WTC11 (cell line): ENCODE measurements around the gene SEPTIN14. TPM values are rescaled to one million over a fixed set of nuclear protein-coding genes. Genes with fewer than 3 reads are reported as not detected.

Source experiments
- ATAC-seq: fragments of 200-7000 bp; cut with Tn5 transposase; 2 replicates; pipeline ENCODE4 v1.10.0; 2021; ENCODE audit warnings: mild to moderate bottlenecking, moderate library complexity
- CTCF ChIA-PET: fragments of 300-600 bp; sonication (Branson Sonifier 250); formaldehyde crosslinking; loops from one replicate; lab custom pipeline; 2021; ENCODE audit warnings: antibody characterized with exemption; lab: Charles Lee
- POLR2A ChIA-PET: fragments of 350-600 bp; sonication (Branson Sonifier 250); formaldehyde crosslinking; loops from one replicate; lab custom pipeline; 2021; ENCODE audit warnings: antibody characterized with exemption; lab: Charles Lee
- DNase-seq: peaks from one replicate; pipeline ENCODE4 v3.0.0; 2021; ENCODE audit warnings: low spot score
- H3K27ac Mint-ChIP-seq: 2 replicates; pipeline ENCODE4 v1.8.0; 2021; ENCODE audit warnings: mixed read lengths
- H3K27me3 Mint-ChIP-seq: 2 replicates; pipeline ENCODE4 v1.8.0; 2021; ENCODE audit warnings: low read depth, mild to moderate bottlenecking, moderate library complexity, mixed read lengths
- H3K36me3 Mint-ChIP-seq: 2 replicates; pipeline ENCODE4 v1.8.0; 2021; ENCODE audit warnings: mixed read lengths
- H3K4me1 Mint-ChIP-seq: 2 replicates; pipeline ENCODE4 v1.8.0; 2022; ENCODE audit warnings: mixed read lengths
- H3K4me3 Mint-ChIP-seq: 2 replicates; pipeline ENCODE4 v1.8.0; 2021; ENCODE audit warnings: mild to moderate bottlenecking, moderate library complexity, mixed read lengths
- H3K9me3 Mint-ChIP-seq: 2 replicates; pipeline ENCODE4 v1.8.0; 2021; ENCODE audit warnings: mixed read lengths
- ATF1 ChIP-seq: sonication (generic); formaldehyde crosslinking; IDR thresholded peaks from 2 replicates; pipeline ENCODE4 v1.8.1; 2023; ENCODE audit warnings: mild to moderate bottlenecking, moderate library complexity, missing genetic modification reagents
- EMX1 ChIP-seq: fragments of 250-450 bp; sonication (Bioruptor Pico); IDR thresholded peaks from 2 replicates; pipeline ENCODE4 v1.8.0; 2021; ENCODE audit warnings: mild to moderate bottlenecking
- GABPB1 ChIP-seq: sonication (generic); formaldehyde crosslinking; IDR thresholded peaks from 2 replicates; pipeline ENCODE4 v1.8.1; 2023; ENCODE audit warnings: mild to moderate bottlenecking, missing genetic modification reagents
- GRHL2 ChIP-seq: fragments of 250-450 bp; sonication (Bioruptor Pico); IDR thresholded peaks from 2 replicates; pipeline ENCODE4 v1.8.0; 2022; ENCODE audit warnings: mild to moderate bottlenecking, moderate library complexity; ENCODE audit not compliant: insufficient replicate concordance, severe bottlenecking
- JAZF1 ChIP-seq: fragments of 250-450 bp; sonication (Bioruptor Pico); IDR thresholded peaks from 2 replicates; pipeline ENCODE4 v1.9.0; 2021; ENCODE audit warnings: moderate library complexity, mild to moderate bottlenecking, inconsistent platforms
- JUN ChIP-seq: sonication (generic); formaldehyde crosslinking; IDR thresholded peaks from 2 replicates; pipeline ENCODE4 v1.8.0; 2023; ENCODE audit warnings: mild to moderate bottlenecking, missing genetic modification reagents
- NFE2L1 ChIP-seq: sonication (generic); formaldehyde crosslinking; IDR thresholded peaks from 2 replicates; pipeline ENCODE4 v1.8.1; 2023; ENCODE audit warnings: missing genetic modification reagents
- NR2C2 ChIP-seq: sonication (generic); formaldehyde crosslinking; IDR thresholded peaks from 2 replicates; pipeline ENCODE4 v1.8.0; 2022; ENCODE audit warnings: mild to moderate bottlenecking, missing genetic modification reagents
- OVOL2 ChIP-seq: fragments of 250-450 bp; sonication (Bioruptor Pico); IDR thresholded peaks from 2 replicates; pipeline ENCODE4 v1.9.0; 2021; ENCODE audit warnings: mild to moderate bottlenecking, borderline replicate concordance
- RELA ChIP-seq: sonication (generic); formaldehyde crosslinking; IDR thresholded peaks from 2 replicates; pipeline ENCODE4 v1.8.1; 2022; ENCODE audit warnings: missing genetic modification reagents, mild to moderate bottlenecking, borderline replicate concordance
- SOX15 ChIP-seq: fragments of 250-450 bp; sonication (Bioruptor Pico); IDR thresholded peaks from 2 replicates; pipeline ENCODE4 v1.9.0; 2021; ENCODE audit warnings: mild to moderate bottlenecking
- TP53 ChIP-seq: sonication (generic); formaldehyde crosslinking; IDR thresholded peaks from 2 replicates; pipeline ENCODE4 v1.8.1; 2023; ENCODE audit warnings: mild to moderate bottlenecking, missing genetic modification reagents
- ZNF219 ChIP-seq: sonication (generic); formaldehyde crosslinking; IDR thresholded peaks from 2 replicates; pipeline ENCODE4 v1.8.0; 2023; ENCODE audit warnings: missing genetic modification reagents, mild to moderate bottlenecking, borderline replicate concordance
- ZNF317 ChIP-seq: sonication (generic); formaldehyde crosslinking; IDR thresholded peaks from 2 replicates; pipeline ENCODE4 v1.8.1; 2023; ENCODE audit warnings: low read depth, mild to moderate bottlenecking, moderate library complexity, missing genetic modification reagents, borderline replicate concordance
- ZNF396 ChIP-seq: fragments of 250-450 bp; sonication (Bioruptor Pico); IDR thresholded peaks from 2 replicates; pipeline ENCODE4 v1.8.0; 2021; ENCODE audit warnings: mild to moderate bottlenecking, moderate library complexity, borderline replicate concordance
- total RNA-seq: library from RNA; stranded (reverse); gene quantifications from 3 replicates; pipeline ENCODE4 v1.2.3, GENCODE V29; 2021
- TF ChIP-seq, protein P1 (sequence below): sonication (generic); formaldehyde crosslinking; IDR thresholded peaks from 2 replicates; pipeline ENCODE4 v1.8.0; 2022; ENCODE audit warnings: mild to moderate bottlenecking, missing genetic modification reagents
- TF ChIP-seq, protein P2 (sequence below): fragments of 250-450 bp; sonication (Bioruptor Pico); IDR thresholded peaks from 2 replicates; pipeline ENCODE4 v1.9.0; 2021; ENCODE audit warnings: mild to moderate bottlenecking
- TF ChIP-seq, protein P3 (sequence below): sonication (generic); formaldehyde crosslinking; IDR thresholded peaks from 2 replicates; pipeline ENCODE4 v1.8.0; 2022; ENCODE audit warnings: mild to moderate bottlenecking, missing genetic modification reagents
- TF ChIP-seq, protein P4 (sequence below): sonication (generic); formaldehyde crosslinking; IDR thresholded peaks from 2 replicates; pipeline ENCODE4 v1.8.1; 2022; ENCODE audit warnings: low read depth, missing genetic modification reagents, borderline replicate concordance
- TF ChIP-seq, protein P5 (sequence below): fragments of 200-600 bp; IDR thresholded peaks from 2 replicates; pipeline ENCODE4 v1.8.0; 2022; ENCODE audit warnings: antibody characterized with exemption
- TF ChIP-seq, protein P6 (sequence below): fragments of 250-450 bp; sonication (Bioruptor Pico); conservative IDR thresholded peaks from 2 replicates; pipeline ENCODE4 v1.9.0; 2021; ENCODE audit warnings: mild to moderate bottlenecking
- TF ChIP-seq, protein P7 (sequence below): sonication (generic); formaldehyde crosslinking; IDR thresholded peaks from 2 replicates; pipeline ENCODE4 v1.8.1; 2022; ENCODE audit warnings: missing genetic modification reagents, borderline replicate concordance
- TF ChIP-seq, protein P8 (sequence below): sonication (generic); formaldehyde crosslinking; IDR thresholded peaks from 2 replicates; pipeline ENCODE4 v1.8.1; 2022; ENCODE audit warnings: low read depth, mild to moderate bottlenecking, moderate library complexity, missing genetic modification reagents, borderline replicate concordance

SEPTIN14 gene
- total RNA-seq, 1 experiment from 2014 or later: 0.09 TPM

DNA sequence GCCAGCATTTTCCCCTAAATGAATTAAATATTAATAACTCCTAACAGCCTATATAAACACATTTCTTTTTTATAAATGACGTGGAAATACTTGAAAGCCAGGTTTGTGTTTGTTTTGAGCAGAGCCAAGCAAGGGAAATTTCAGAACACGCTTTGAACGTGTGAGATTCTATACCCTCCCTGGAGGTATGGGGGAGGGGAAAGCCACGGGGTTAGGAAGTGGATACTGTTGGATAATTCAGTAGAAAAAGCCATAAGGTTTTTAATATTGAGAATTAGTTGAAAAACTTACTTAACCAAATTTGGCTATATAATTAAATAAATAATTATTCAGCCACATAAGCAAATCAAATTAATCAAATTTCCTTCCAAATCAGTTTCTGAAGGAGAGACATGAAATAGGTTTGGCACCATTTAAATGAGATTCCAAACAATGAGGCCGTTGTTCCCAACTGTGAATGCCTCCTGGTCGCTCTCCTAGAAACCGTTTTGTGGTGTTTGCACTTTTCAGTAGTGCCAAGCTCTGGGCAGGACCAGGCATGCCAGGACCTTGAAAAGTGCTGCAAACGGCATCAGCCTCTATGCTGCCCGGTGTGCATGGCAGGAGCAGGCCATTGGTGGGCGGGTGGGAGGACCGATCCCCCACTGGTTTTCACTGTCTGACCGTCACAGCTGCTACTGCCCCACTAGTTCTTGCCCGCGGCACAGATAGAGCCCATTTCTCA lies 88.1 kb downstream of the SEPTIN14 start (continued):
- TF ChIP-seq, protein P1, sequence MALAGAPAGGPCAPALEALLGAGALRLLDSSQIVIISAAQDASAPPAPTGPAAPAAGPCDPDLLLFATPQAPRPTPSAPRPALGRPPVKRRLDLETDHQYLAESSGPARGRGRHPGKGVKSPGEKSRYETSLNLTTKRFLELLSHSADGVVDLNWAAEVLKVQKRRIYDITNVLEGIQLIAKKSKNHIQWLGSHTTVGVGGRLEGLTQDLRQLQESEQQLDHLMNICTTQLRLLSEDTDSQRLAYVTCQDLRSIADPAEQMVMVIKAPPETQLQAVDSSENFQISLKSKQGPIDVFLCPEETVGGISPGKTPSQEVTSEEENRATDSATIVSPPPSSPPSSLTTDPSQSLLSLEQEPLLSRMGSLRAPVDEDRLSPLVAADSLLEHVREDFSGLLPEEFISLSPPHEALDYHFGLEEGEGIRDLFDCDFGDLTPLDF (CRISPR knock-in tag): no peak
- TF ChIP-seq GRHL2 (no peak), SOX15 (CRISPR knock-in tag) (no peak), JAZF1 (CRISPR knock-in tag) (no peak), NR2C2 (no peak), ZNF219 (no peak), NFE2L1 (CRISPR knock-in tag) (no peak), RELA (no peak), JUN (CRISPR knock-in tag) (no peak), OVOL2 (CRISPR knock-in tag) (no peak), GABPB1 (CRISPR knock-in tag) (no peak)
- TF ChIP-seq, protein P2, sequence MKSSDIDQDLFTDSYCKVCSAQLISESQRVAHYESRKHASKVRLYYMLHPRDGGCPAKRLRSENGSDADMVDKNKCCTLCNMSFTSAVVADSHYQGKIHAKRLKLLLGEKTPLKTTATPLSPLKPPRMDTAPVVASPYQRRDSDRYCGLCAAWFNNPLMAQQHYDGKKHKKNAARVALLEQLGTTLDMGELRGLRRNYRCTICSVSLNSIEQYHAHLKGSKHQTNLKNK (CRISPR knock-in tag): no peak

DNA sequence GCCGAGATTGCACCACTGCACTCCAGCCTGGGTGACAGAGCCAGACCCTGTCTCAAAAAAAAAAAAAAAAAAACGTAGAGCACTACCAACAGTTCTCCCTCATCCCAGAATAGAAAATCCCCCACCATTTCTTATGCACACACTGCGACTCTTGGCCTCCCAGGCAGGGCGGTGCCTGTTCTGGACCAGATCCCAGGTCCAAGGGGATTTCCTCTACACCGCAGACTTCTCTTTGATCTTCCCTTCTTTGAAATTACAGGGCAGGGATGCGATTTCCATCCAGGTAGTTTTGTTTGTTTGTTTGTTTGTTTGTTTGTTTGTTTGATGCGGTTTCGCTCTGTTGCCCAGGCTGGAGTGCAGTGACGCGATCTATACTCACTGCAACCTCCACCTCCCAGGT lies 91.8 kb downstream of the SEPTIN14 start:
- peaks cover 33% of the 10 kb centered on the region for H3K9me3 Mint-ChIP-seq
- peaks cover 10% of the 10 kb centered on the region; the same call in 1 of the 2 replicates for H3K27me3 Mint-ChIP-seq
- no peak overlapping the region for H3K4me3 Mint-ChIP-seq
- no peak overlapping the region for H3K27ac Mint-ChIP-seq
- ChIA-PET CTCF (interaction anchor here (0.6 kb wide), 1 partner anchor 303 kb away, joined by 3 read pairs; no protein-coding TSS in a partner anchor), POLR2A (no interaction called here)
- ATAC-seq: no peak
- H3K36me3 Mint-ChIP-seq: peaks cover 26% of the 10 kb centered on the region
- no peaks in the 10 kb centered on the region for H3K4me1 Mint-ChIP-seq
- DNase-seq: no peak
- TF ChIP-seq, protein P2 (CRISPR knock-in tag): no peak
- TF ChIP-seq, protein P3, sequence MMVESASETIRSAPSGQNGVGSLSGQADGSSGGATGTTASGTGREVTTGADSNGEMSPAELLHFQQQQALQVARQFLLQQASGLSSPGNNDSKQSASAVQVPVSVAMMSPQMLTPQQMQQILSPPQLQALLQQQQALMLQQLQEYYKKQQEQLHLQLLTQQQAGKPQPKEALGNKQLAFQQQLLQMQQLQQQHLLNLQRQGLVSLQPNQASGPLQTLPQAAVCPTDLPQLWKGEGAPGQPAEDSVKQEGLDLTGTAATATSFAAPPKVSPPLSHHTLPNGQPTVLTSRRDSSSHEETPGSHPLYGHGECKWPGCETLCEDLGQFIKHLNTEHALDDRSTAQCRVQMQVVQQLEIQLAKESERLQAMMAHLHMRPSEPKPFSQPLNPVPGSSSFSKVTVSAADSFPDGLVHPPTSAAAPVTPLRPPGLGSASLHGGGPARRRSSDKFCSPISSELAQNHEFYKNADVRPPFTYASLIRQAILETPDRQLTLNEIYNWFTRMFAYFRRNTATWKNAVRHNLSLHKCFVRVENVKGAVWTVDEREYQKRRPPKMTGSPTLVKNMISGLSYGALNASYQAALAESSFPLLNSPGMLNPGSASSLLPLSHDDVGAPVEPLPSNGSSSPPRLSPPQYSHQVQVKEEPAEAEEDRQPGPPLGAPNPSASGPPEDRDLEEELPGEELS (CRISPR knock-in tag): no peak
- TF ChIP-seq NR2C2: no peak
- TF ChIP-seq ZNF317 (CRISPR knock-in tag): no peak
- TF ChIP-seq, protein P4, sequence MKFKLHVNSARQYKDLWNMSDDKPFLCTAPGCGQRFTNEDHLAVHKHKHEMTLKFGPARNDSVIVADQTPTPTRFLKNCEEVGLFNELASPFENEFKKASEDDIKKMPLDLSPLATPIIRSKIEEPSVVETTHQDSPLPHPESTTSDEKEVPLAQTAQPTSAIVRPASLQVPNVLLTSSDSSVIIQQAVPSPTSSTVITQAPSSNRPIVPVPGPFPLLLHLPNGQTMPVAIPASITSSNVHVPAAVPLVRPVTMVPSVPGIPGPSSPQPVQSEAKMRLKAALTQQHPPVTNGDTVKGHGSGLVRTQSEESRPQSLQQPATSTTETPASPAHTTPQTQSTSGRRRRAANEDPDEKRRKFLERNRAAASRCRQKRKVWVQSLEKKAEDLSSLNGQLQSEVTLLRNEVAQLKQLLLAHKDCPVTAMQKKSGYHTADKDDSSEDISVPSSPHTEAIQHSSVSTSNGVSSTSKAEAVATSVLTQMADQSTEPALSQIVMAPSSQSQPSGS (CRISPR knock-in tag): no peak
- TF ChIP-seq, protein P5, sequence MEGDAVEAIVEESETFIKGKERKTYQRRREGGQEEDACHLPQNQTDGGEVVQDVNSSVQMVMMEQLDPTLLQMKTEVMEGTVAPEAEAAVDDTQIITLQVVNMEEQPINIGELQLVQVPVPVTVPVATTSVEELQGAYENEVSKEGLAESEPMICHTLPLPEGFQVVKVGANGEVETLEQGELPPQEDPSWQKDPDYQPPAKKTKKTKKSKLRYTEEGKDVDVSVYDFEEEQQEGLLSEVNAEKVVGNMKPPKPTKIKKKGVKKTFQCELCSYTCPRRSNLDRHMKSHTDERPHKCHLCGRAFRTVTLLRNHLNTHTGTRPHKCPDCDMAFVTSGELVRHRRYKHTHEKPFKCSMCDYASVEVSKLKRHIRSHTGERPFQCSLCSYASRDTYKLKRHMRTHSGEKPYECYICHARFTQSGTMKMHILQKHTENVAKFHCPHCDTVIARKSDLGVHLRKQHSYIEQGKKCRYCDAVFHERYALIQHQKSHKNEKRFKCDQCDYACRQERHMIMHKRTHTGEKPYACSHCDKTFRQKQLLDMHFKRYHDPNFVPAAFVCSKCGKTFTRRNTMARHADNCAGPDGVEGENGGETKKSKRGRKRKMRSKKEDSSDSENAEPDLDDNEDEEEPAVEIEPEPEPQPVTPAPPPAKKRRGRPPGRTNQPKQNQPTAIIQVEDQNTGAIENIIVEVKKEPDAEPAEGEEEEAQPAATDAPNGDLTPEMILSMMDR: no peak
- no peak for TF ChIP-seq NFE2L1 (CRISPR knock-in tag)
- TF ChIP-seq EMX1 (CRISPR knock-in tag): no peak
- TF ChIP-seq, protein P6, sequence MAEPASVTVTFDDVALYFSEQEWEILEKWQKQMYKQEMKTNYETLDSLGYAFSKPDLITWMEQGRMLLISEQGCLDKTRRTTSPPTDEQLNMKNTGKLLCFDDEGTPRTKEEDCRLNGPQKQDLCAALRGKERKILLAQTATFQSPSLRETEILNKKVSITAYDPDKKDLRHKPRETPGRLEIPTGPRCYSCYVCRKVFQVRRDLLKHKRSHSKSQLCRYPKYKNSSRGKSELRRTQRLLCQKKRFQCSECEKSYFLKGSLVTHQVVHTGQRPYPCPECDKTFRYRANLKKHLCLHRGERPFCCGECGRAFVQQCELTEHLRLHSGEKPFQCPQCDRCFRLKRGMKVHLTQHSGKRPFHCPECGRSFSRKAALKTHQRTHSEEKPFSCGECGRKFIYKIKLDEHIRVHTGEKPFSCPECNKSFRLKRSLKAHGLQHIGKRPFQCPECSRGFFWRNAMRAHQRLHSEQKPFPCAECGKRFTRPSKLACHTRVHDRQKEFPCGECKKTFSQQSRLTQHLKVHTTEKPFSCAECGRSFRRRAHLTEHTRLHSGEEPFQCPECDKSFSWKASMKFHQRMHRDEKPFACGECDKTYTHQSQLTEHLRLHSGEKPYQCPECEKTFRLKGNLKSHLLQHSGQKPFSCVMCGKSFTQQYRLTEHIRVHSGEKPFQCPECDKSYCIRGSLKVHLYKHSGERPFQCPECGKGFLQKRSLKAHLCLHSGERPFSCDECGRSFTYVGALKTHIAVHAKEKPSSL (CRISPR knock-in tag): no peak
- TF ChIP-seq ZNF219: no peak
- no peak for TF ChIP-seq ATF1 (CRISPR knock-in tag)
- no peak for TF ChIP-seq TP53 (CRISPR knock-in tag)
- no peak for TF ChIP-seq ZNF396 (CRISPR knock-in tag)
- TF ChIP-seq, protein P7, sequence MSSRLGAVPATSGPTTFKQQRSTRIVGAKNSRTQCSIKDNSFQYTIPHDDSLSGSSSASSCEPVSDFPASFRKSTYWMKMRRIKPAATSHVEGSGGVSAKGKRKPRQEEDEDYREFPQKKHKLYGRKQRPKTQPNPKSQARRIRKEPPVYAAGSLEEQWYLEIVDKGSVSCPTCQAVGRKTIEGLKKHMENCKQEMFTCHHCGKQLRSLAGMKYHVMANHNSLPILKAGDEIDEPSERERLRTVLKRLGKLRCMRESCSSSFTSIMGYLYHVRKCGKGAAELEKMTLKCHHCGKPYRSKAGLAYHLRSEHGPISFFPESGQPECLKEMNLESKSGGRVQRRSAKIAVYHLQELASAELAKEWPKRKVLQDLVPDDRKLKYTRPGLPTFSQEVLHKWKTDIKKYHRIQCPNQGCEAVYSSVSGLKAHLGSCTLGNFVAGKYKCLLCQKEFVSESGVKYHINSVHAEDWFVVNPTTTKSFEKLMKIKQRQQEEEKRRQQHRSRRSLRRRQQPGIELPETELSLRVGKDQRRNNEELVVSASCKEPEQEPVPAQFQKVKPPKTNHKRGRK (CRISPR knock-in tag): no peak
- TF ChIP-seq, protein P8, sequence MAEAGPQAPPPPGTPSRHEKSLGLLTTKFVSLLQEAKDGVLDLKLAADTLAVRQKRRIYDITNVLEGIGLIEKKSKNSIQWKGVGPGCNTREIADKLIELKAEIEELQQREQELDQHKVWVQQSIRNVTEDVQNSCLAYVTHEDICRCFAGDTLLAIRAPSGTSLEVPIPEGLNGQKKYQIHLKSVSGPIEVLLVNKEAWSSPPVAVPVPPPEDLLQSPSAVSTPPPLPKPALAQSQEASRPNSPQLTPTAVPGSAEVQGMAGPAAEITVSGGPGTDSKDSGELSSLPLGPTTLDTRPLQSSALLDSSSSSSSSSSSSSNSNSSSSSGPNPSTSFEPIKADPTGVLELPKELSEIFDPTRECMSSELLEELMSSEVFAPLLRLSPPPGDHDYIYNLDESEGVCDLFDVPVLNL (CRISPR knock-in tag): no peak
